SH-SY5Y (cell line): ENCODE results near the gene ZNF808.

ENCODE experiments used
- GATA2 ChIP-seq: IDR thresholded peaks from 2 replicates; pipeline ENCODE4 v1.6.1; 2011; ENCODE audit warnings: mild to moderate bottlenecking, low read depth, low read length
- GATA3 ChIP-seq: IDR thresholded peaks from 2 replicates; pipeline ENCODE4 v1.6.1; 2011; ENCODE audit warnings: low read depth, mild to moderate bottlenecking, low read length, moderate library complexity

DNA sequence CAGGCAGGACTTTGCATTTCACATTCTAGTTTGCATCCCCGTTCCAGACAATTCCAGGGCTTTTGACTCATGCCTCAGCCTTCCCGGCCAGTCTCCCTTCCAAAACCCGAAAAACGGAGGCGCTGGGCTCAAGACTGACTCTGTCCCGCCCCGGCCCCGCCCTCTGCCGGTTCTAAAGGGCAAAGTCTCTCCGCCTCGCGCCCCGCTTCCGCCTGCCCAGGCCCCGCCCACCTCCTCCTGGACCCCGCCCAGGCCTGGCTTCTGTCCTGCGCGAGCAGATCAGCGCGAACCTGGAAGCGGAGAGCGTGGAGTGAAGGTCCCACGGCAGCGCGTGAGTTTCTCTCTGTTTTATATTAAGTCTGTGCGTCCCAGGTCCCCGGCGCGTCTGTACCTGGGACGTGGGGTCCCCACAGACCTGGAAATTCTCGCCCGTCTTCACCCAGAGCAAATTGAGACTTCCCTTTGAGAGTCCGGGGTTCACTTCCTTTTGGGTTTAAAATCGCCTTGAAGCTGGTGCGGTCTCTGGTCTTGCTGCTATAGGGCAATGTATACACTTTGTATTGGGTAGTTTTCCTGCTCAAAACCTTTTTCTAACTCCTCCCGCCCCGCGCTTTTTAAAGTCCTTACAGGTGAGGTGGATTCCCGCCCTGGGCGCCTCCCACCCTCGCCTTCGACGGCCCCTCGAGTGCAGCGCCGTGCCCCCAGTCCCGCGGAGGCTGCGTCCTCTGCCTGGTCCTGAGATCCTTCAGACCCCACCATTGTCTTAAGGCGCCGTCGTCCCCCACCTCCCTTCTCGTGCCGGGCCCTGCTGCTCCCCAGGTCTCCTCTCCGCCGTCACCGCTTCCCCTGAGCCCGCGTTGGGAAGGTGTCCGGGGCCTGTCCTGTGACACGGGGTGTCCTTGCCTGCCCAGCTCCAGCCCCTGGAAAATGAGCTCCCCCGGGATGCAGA lies 73.8 kb downstream of the ZNF808 start:
- TF ChIP-seq GATA2: no peak
- no peak for TF ChIP-seq GATA3
